ENCODE data around the gene IL17RE. TPM values are rescaled to one million over a fixed set of nuclear protein-coding genes. Genes with fewer than 3 reads are reported as not detected.

IL17RE gene
- total and polyA plus RNA-seq, 9 of the 15 experiments (the other 6 are each of a cell fraction or from before 2014, with no cell fraction given), result 0.32 to 1.9 (median 0.51) TPM; not detected in 4

DNA sequence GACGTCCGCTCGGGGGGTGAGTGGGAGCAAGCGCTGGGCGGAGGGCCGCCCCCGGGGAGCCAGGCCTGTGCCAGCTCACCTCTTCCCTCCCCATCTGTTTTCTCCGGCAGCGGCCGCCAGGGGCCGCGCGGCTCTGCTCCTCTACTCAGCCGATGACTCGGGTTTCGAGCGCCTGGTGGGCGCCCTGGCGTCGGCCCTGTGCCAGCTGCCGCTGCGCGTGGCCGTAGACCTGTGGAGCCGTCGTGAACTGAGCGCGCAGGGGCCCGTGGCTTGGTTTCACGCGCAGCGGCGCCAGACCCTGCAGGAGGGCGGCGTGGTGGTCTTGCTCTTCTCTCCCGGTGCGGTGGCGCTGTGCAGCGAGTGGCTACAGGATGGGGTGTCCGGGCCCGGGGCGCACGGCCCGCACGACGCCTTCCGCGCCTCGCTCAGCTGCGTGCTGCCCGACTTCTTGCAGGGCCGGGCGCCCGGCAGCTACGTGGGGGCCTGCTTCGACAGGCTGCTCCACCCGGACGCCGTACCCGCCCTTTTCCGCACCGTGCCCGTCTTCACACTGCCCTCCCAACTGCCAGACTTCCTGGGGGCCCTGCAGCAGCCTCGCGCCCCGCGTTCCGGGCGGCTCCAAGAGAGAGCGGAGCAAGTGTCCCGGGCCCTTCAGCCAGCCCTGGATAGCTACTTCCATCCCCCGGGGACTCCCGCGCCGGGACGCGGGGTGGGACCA is 30.4 kb downstream of the IL17RE start (continued):
- TF ChIP-seq, protein P1, sequence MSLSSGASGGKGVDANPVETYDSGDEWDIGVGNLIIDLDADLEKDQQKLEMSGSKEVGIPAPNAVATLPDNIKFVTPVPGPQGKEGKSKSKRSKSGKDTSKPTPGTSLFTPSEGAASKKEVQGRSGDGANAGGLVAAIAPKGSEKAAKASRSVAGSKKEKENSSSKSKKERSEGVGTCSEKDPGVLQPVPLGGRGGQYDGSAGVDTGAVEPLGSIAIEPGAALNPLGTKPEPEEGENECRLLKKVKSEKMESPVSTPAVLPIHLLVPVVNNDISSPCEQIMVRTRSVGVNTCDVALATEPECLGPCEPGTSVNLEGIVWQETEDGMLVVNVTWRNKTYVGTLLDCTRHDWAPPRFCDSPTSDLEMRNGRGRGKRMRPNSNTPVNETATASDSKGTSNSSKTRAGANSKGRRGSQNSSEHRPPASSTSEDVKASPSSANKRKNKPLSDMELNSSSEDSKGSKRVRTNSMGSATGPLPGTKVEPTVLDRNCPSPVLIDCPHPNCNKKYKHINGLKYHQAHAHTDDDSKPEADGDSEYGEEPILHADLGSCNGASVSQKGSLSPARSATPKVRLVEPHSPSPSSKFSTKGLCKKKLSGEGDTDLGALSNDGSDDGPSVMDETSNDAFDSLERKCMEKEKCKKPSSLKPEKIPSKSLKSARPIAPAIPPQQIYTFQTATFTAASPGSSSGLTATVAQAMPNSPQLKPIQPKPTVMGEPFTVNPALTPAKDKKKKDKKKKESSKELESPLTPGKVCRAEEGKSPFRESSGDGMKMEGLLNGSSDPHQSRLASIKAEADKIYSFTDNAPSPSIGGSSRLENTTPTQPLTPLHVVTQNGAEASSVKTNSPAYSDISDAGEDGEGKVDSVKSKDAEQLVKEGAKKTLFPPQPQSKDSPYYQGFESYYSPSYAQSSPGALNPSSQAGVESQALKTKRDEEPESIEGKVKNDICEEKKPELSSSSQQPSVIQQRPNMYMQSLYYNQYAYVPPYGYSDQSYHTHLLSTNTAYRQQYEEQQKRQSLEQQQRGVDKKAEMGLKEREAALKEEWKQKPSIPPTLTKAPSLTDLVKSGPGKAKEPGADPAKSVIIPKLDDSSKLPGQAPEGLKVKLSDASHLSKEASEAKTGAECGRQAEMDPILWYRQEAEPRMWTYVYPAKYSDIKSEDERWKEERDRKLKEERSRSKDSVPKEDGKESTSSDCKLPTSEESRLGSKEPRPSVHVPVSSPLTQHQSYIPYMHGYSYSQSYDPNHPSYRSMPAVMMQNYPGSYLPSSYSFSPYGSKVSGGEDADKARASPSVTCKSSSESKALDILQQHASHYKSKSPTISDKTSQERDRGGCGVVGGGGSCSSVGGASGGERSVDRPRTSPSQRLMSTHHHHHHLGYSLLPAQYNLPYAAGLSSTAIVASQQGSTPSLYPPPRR (CRISPR knock-in tag; IDR thresholded peaks at IDR 0.05; ENCODE audit: borderline replicate concordance), result no peak
- no peak for TF ChIP-seq BDP1 (IDR thresholded peaks at IDR 0.05; ENCODE audit: insufficient read depth, insufficient read length)
- 0 out of 4 replicates have a peak, but pooled peaks of 1 of the 2 experiments have one; percentile 5 for TF ChIP-seq SIN3A (IDR thresholded peaks at IDR 0.05; ENCODE audit: borderline replicate concordance in 2 of 2, control insufficient read depth in 1 of 2, low read depth in 2 of 2, low read length in 2 of 2)
- TF ChIP-seq ZNF444 (CRISPR knock-in tag; IDR thresholded peaks at IDR 0.05), result no peak
- TF ChIP-seq, protein P2, sequence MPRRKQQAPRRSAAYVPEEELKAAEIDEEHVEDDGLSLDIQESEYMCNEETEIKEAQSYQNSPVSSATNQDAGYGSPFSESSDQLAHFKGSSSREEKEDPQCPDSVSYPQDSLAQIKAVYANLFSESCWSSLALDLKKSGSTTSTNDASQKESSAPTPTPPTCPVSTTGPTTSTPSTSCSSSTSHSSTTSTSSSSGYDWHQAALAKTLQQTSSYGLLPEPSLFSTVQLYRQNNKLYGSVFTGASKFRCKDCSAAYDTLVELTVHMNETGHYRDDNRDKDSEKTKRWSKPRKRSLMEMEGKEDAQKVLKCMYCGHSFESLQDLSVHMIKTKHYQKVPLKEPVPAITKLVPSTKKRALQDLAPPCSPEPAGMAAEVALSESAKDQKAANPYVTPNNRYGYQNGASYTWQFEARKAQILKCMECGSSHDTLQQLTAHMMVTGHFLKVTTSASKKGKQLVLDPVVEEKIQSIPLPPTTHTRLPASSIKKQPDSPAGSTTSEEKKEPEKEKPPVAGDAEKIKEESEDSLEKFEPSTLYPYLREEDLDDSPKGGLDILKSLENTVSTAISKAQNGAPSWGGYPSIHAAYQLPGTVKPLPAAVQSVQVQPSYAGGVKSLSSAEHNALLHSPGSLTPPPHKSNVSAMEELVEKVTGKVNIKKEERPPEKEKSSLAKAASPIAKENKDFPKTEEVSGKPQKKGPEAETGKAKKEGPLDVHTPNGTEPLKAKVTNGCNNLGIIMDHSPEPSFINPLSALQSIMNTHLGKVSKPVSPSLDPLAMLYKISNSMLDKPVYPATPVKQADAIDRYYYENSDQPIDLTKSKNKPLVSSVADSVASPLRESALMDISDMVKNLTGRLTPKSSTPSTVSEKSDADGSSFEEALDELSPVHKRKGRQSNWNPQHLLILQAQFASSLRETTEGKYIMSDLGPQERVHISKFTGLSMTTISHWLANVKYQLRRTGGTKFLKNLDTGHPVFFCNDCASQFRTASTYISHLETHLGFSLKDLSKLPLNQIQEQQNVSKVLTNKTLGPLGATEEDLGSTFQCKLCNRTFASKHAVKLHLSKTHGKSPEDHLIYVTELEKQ (CRISPR knock-in tag; IDR thresholded peaks at IDR 0.05), result no peak
- peak; percentile 91 for TF ChIP-seq SAFB (IDR thresholded peaks at IDR 0.05; ENCODE audit: borderline replicate concordance, low read depth, low read length)
- TF ChIP-seq, protein P3, sequence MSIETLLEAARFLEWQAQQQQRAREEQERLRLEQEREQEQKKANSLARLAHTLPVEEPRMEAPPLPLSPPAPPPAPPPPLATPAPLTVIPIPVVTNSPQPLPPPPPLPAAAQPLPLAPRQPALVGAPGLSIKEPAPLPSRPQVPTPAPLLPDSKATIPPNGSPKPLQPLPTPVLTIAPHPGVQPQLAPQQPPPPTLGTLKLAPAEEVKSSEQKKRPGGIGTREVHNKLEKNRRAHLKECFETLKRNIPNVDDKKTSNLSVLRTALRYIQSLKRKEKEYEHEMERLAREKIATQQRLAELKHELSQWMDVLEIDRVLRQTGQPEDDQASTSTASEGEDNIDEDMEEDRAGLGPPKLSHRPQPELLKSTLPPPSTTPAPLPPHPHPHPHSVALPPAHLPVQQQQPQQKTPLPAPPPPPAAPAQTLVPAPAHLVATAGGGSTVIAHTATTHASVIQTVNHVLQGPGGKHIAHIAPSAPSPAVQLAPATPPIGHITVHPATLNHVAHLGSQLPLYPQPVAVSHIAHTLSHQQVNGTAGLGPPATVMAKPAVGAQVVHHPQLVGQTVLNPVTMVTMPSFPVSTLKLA (conservative IDR thresholded peaks at IDR 0.05), result no peak
- peak; percentile 11; the same call in 1 of the 2 replicates for TF ChIP-seq BHLHE40 (IDR thresholded peaks at IDR 0.05; ENCODE audit: low read length)
- TF ChIP-seq MTA2 (IDR thresholded peaks at IDR 0.05; ENCODE audit: low read depth), result 0 out of 2 replicates have a peak, but pooled peaks have one; percentile 26
- TF ChIP-seq, protein P4, sequence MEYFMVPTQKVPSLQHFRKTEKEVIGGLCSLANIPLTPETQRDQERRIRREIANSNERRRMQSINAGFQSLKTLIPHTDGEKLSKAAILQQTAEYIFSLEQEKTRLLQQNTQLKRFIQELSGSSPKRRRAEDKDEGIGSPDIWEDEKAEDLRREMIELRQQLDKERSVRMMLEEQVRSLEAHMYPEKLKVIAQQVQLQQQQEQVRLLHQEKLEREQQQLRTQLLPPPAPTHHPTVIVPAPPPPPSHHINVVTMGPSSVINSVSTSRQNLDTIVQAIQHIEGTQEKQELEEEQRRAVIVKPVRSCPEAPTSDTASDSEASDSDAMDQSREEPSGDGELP (CRISPR knock-in tag; IDR thresholded peaks at IDR 0.05; ENCODE audit: borderline replicate concordance), result peak; percentile 91
- TF ChIP-seq, protein P5, sequence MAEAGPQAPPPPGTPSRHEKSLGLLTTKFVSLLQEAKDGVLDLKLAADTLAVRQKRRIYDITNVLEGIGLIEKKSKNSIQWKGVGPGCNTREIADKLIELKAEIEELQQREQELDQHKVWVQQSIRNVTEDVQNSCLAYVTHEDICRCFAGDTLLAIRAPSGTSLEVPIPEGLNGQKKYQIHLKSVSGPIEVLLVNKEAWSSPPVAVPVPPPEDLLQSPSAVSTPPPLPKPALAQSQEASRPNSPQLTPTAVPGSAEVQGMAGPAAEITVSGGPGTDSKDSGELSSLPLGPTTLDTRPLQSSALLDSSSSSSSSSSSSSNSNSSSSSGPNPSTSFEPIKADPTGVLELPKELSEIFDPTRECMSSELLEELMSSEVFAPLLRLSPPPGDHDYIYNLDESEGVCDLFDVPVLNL (CRISPR knock-in tag; IDR thresholded peaks at IDR 0.05; ENCODE audit: low read depth), result 0 out of 2 replicates have a peak, but pooled peaks have one; percentile 28
- peak; percentile 37 for TF ChIP-seq ATF7 (IDR thresholded peaks at IDR 0.05)
- TF ChIP-seq ZNF668 (CRISPR knock-in tag; IDR thresholded peaks at IDR 0.05), result no peak
- TF ChIP-seq PCBP2 (IDR thresholded peaks at IDR 0.05; ENCODE audit: low read depth, low read length, poor library complexity, severe bottlenecking), result no peak

All from K562 (cell line).